Ovary (tissue), 9 donors: ENCODE measurements around the gene CDC16. TPM values are rescaled to one million over a fixed set of nuclear protein-coding genes. Genes with fewer than 3 reads are reported as not detected.

Source experiments
- DNase-seq, 5 donors: peaks; one replicate each; pipeline ENCODE4 v3.0.0-alpha.2; 2019 to 2020
- H3K27ac ChIP-seq, 2 donors: fragments of 200-600 bp; one replicate each; pipeline versions ENCODE4 v1.5.1 to v1.8.0; 2019 to 2022
- H3K27me3 ChIP-seq: fragments of 200-600 bp; one replicate; pipeline ENCODE4 v1.8.0; 2022
- H3K36me3 ChIP-seq: fragments of 200-600 bp; sonication (generic); one replicate; pipeline ENCODE4 v1.5.1; 2019
- H3K4me1 ChIP-seq: one replicate; pipeline ENCODE4 v1.8.1; 2013; ENCODE audit warnings: mild to moderate bottlenecking, moderate library complexity; ENCODE audit not compliant: insufficient read depth
- H3K4me3 ChIP-seq: fragments of 200-600 bp; sonication (generic); one replicate; pipeline ENCODE4 v1.5.1; 2017
- H3K9me3 ChIP-seq, 2 donors: fragments of 200-600 bp in 1 of 2; sonication (generic) in 1 of 2; one replicate each; pipeline versions ENCODE4 v1.5.1 to v1.8.1; 2013 to 2019; ENCODE audit warnings: mild to moderate bottlenecking in 1 of 2, moderate library complexity in 1 of 2
- CTCF ChIP-seq, 3 donors: fragments of 450-650 bp in 2 of 3; fragments of 200-600 bp in 1 of 3; IDR thresholded peaks; one replicate each; pipeline versions ENCODE4 v1.5.1 to v1.8.0; 2016 to 2022; ENCODE audit warnings: antibody characterized with exemption in 3 of 3, mild to moderate bottlenecking in 1 of 3
- EP300 ChIP-seq: sonication (generic); formaldehyde crosslinking; IDR thresholded peaks from one replicate; pipeline ENCODE4 v1.6.1; 2017; ENCODE audit warnings: antibody characterized with exemption
- POLR2A ChIP-seq: fragments of 450-650 bp; IDR thresholded peaks from one replicate; pipeline ENCODE4 v1.6.1; 2017; ENCODE audit warnings: antibody characterized with exemption, mild to moderate bottlenecking, moderate library complexity
- WGBS, 3 donors: extraction: QIAGEN DNeasy Blood & Tissue Kit in 1 of 3; methylation state at CpG; one replicate each; pipeline versions ENCODE4 v1.1.5 to v1.1.7; 2013 to 2017; 5-methylcytosine and 5-hydroxymethylcytosine counted together
- intact Hi-C, 4 donors: fragments of 100-400 bp; cut with DNase I; formaldehyde crosslinking; loops; one replicate each; pipeline versions ENCODE4 v1.11.0 to v1.15.1; 2022 to 2023
- polyA plus RNA-seq, 2 donors: library from polyadenylated mRNA; stranded (reverse); fragments of 200-250 nt in 1 of 2; fragments of 350-450 nt in 1 of 2; fragmentation: Illumina TruSeq in 1 of 2; extraction: RNeasy Lipid Tissue Mini Kit (QIAGEN cat#74804) in 1 of 2; gene quantifications; one replicate each; pipeline ENCODE4 v1.2.3, GENCODE V29; 2013 to 2014
- total RNA-seq, 7 donors: library from RNA; depleted of rRNA in 2 of 7; stranded (reverse); fragments of >200 nt in 2 of 7; fragmentation: NEBNext Ultra II Directional in 3 of 7; extraction: Animal tissue kit (Norgen Biotek cat#: 25700) in 3 of 7; gene quantifications; one replicate each; pipeline versions ENCODE4 v1.1.0 to v1.2.4, GENCODE V29; 2016 to 2023
- donor health status: DM: no; HTN: no; CAD: no; lungs with moderate emphysema.
- donor health status: DM: no; HTN: no; CAD: no.
- donor health status: Bipolar disorder and iron deficiency.
- donor health status: DM: yes; HTN: yes; CAD: no.
- donor health status: DM: no; HTN: no; CAD: no.
- donor health status: DM: yes; HTN: yes; CAD: no.

Gene CDC16
- total and polyA plus RNA-seq, 9 donors = 42.0 to 88.8 (median 55.2) TPM

GRCh38 chr13:114299604-114300305 is 65.1 kb downstream of the CDC16 start:
- no peak for DNase-seq
- Histone ChIP-seq H3K27ac (no peak overlapping the region), H3K4me1 (no peaks in the 10 kb centered on the region), H3K9me3 (no peaks in the 10 kb centered on the region), H3K27me3 (no peaks in the 10 kb centered on the region), H3K4me3 (no peak overlapping the region), H3K36me3 (no peaks in the 10 kb centered on the region)
- WGBS, 3 donors = 91 to 95% (median 94%) methylated on average over 12 of the region's 12 CpGs
- no peak for TF ChIP-seq POLR2A
- TF ChIP-seq EP300 = no peak
- no peak for TF ChIP-seq CTCF (IDR thresholded peaks at IDR 0.05)
- intact Hi-C loops = no loop called here

- H3K36me3 ChIP-seq = no peaks in the 10 kb centered on the region
Observed at GRCh38 chr13:114303700-114304327, 69.1 kb downstream of the CDC16 start.

GRCh38 chr13:114304346-114305034 is 69.8 kb downstream of the CDC16 start:
- Histone ChIP-seq H3K36me3 (no peaks in the 10 kb centered on the region), H3K9me3 (no peaks in the 10 kb centered on the region), H3K4me1 (no peaks in the 10 kb centered on the region), H3K4me3 (no peak overlapping the region), H3K27ac (no peak overlapping the region), H3K27me3 (no peaks in the 10 kb centered on the region)
- TF ChIP-seq CTCF (IDR thresholded peaks at IDR 0.05) (no peak), EP300 (no peak), POLR2A (no peak)
- 91 to 94% (median 92%) methylated on average over 13 of the region's 13 CpGs for WGBS, 3 donors
- no peak for DNase-seq
- intact Hi-C loops = no loop called here

More at GRCh38 chr13:114303700-114304327, 69.1 kb downstream of the CDC16 start:
- Histone ChIP-seq H3K4me1 (no peaks in the 10 kb centered on the region), H3K4me3 (no peak overlapping the region), H3K27me3 (no peaks in the 10 kb centered on the region), H3K27ac (no peak overlapping the region), H3K9me3 (no peaks in the 10 kb centered on the region)
- intact Hi-C loops = no loop called here
- no peak for TF ChIP-seq CTCF (IDR thresholded peaks at IDR 0.05)
- no peak for TF ChIP-seq POLR2A
- no peak for TF ChIP-seq EP300
- no peak for DNase-seq
- WGBS, 3 donors = 87 to 90% (median 88%) methylated on average over 11 of the region's 11 CpGs

GRCh38 chr13:114309086-114309485 is 74.4 kb downstream of the CDC16 start:
- intact Hi-C loops = no loop called here
- peaks cover 3% of the 10 kb centered on the region for H3K4me1 ChIP-seq
- TF ChIP-seq EP300 (no peak), CTCF (IDR thresholded peaks at IDR 0.05) (no peak), POLR2A (no peak)

More at GRCh38 chr13:114309086-114309485, 74.4 kb downstream of the CDC16 start:
- no peaks in the 10 kb centered on the region for H3K36me3 ChIP-seq
- H3K9me3 ChIP-seq = no peaks in the 10 kb centered on the region
- 97% methylated on average over 2 of the region's 2 CpGs for WGBS, 3 donors
- no peak overlapping the region for H3K4me3 ChIP-seq
- H3K27ac ChIP-seq = no peak overlapping the region
- no peaks in the 10 kb centered on the region for H3K27me3 ChIP-seq
- DNase-seq = no peak
